ENCODE measurements around the gene RPS8. TPM values are rescaled to one million over a fixed set of nuclear protein-coding genes. Genes with fewer than 3 reads are reported as not detected.
A peak's percentile ranks its signal among the peaks of the same experiment; 100 is the strongest.

The RPS8 gene
- polyA plus RNA-seq, 2 donors = 2,523 to 3,063 TPM

- Histone ChIP-seq H3K9me3 (ENCODE audit: control insufficient read depth in 2 of 2, insufficient read depth in 1 of 2, low read depth in 1 of 2, low read length in 1 of 2) (no peaks in the 10 kb centered on the region), H3K36me3 (ENCODE audit: control insufficient read depth in 2 of 2, insufficient read depth in 2 of 2, low read length in 1 of 2) (peaks cover 8 to 25% of the 10 kb centered on the region in 2 donors), H3K27me3 (ENCODE audit: control insufficient read depth in 1 of 2, insufficient read depth in 2 of 2, low read length in 2 of 2) (no peaks in the 10 kb centered on the region), H3K4me3 (ENCODE audit: low read depth in 1 of 2, low read length in 2 of 2) (no peak overlapping the region), H3K4me1 (ENCODE audit: control insufficient read depth in 2 of 2, insufficient read depth in 2 of 2, low read length in 1 of 2) (peaks cover 6% of the 10 kb centered on the region in 2 donors), H3K27ac (ENCODE audit: low read depth in 2 of 2, low read length in 1 of 2) (peak overlapping the region in 1 of 2 donors; percentile 47)
- WGBS, 2 donors = 81 to 89% methylated on average over 6 of the region's 6 CpGs
Observed at GRCh38 chr1:44778705-44779576, 3.6 kb downstream of the RPS8 start.

GRCh38 chr1:44780583-44781121, 5.3 kb downstream of the RPS8 start:
- Histone ChIP-seq H3K36me3 (ENCODE audit: control insufficient read depth in 2 of 2, insufficient read depth in 2 of 2, low read length in 1 of 2) (peaks cover 8 to 25% of the 10 kb centered on the region in 2 donors), H3K27ac (ENCODE audit: low read depth in 2 of 2, low read length in 1 of 2) (no peak overlapping the region), H3K4me1 (ENCODE audit: control insufficient read depth in 2 of 2, insufficient read depth in 2 of 2, low read length in 1 of 2) (peaks cover 6 to 9% of the 10 kb centered on the region in 2 donors), H3K27me3 (ENCODE audit: control insufficient read depth in 1 of 2, insufficient read depth in 2 of 2, low read length in 2 of 2) (no peaks in the 10 kb centered on the region), H3K4me3 (ENCODE audit: low read depth in 1 of 2, low read length in 2 of 2) (no peak overlapping the region), H3K9me3 (ENCODE audit: control insufficient read depth in 2 of 2, insufficient read depth in 1 of 2, low read depth in 1 of 2, low read length in 1 of 2) (no peaks in the 10 kb centered on the region)
- WGBS, 2 donors = 91 to 93% methylated on average over 14 of the region's 14 CpGs

- peaks cover under 1 to 7% of the 10 kb centered on the region in 2 donors for H3K4me1 ChIP-seq (ENCODE audit: control insufficient read depth in 2 of 2, insufficient read depth in 2 of 2, low read length in 1 of 2)
- WGBS, 2 donors = 29 to 38% methylated on average over 8 of the region's 8 CpGs
- peak overlapping the region in 1 of 2 donors; percentile 5 for H3K4me3 ChIP-seq (ENCODE audit: low read depth in 1 of 2, low read length in 2 of 2)
- H3K27ac ChIP-seq (ENCODE audit: low read depth in 2 of 2, low read length in 1 of 2) = no peak overlapping the region
- H3K9me3 ChIP-seq (ENCODE audit: control insufficient read depth in 2 of 2, insufficient read depth in 1 of 2, low read depth in 1 of 2, low read length in 1 of 2) = no peaks in the 10 kb centered on the region
- H3K27me3 ChIP-seq (ENCODE audit: control insufficient read depth in 1 of 2, insufficient read depth in 2 of 2, low read length in 2 of 2) = no peaks in the 10 kb centered on the region
- H3K36me3 ChIP-seq (ENCODE audit: control insufficient read depth in 2 of 2, insufficient read depth in 2 of 2, low read length in 1 of 2) = peaks cover 0 to 4% of the 10 kb centered on the region in 2 donors
Observed at GRCh38 chr1:44783697-44784093, 8.4 kb downstream of the RPS8 start.

- no peaks in the 10 kb centered on the region for H3K9me3 ChIP-seq (ENCODE audit: control insufficient read depth in 2 of 2, insufficient read depth in 1 of 2, low read depth in 1 of 2, low read length in 1 of 2)
- H3K27ac ChIP-seq (ENCODE audit: low read depth in 2 of 2, low read length in 1 of 2) = no peak overlapping the region
- H3K27me3 ChIP-seq (ENCODE audit: control insufficient read depth in 1 of 2, insufficient read depth in 2 of 2, low read length in 2 of 2) = no peaks in the 10 kb centered on the region
- H3K4me3 ChIP-seq (ENCODE audit: low read depth in 1 of 2, low read length in 2 of 2) = peak overlapping the region; percentile 5 to 25
- H3K36me3 ChIP-seq (ENCODE audit: control insufficient read depth in 2 of 2, insufficient read depth in 2 of 2, low read length in 1 of 2) = peaks cover 0 to 3% of the 10 kb centered on the region in 2 donors
- peaks cover 0 to 7% of the 10 kb centered on the region in 2 donors for H3K4me1 ChIP-seq (ENCODE audit: control insufficient read depth in 2 of 2, insufficient read depth in 2 of 2, low read length in 1 of 2)
- 10 to 12% methylated on average over 41 to 71 of the region's 71 CpGs for WGBS, 2 donors
Observed at GRCh38 chr1:44784094-44785028, 9.0 kb downstream of the RPS8 start.

- H3K27ac ChIP-seq (ENCODE audit: low read depth in 2 of 2, low read length in 1 of 2) = no peak overlapping the region
- 75 to 81% methylated on average over 6 of the region's 6 CpGs for WGBS, 2 donors
- no peak overlapping the region for H3K4me3 ChIP-seq (ENCODE audit: low read depth in 1 of 2, low read length in 2 of 2)
- H3K4me1 ChIP-seq (ENCODE audit: control insufficient read depth in 2 of 2, insufficient read depth in 2 of 2, low read length in 1 of 2) = peaks cover 0 to 7% of the 10 kb centered on the region in 2 donors
- peaks cover 0 to 3% of the 10 kb centered on the region in 2 donors for H3K36me3 ChIP-seq (ENCODE audit: control insufficient read depth in 2 of 2, insufficient read depth in 2 of 2, low read length in 1 of 2)
- H3K9me3 ChIP-seq (ENCODE audit: control insufficient read depth in 2 of 2, insufficient read depth in 1 of 2, low read depth in 1 of 2, low read length in 1 of 2) = no peaks in the 10 kb centered on the region
- no peaks in the 10 kb centered on the region for H3K27me3 ChIP-seq (ENCODE audit: control insufficient read depth in 1 of 2, insufficient read depth in 2 of 2, low read length in 2 of 2)
Observed at GRCh38 chr1:44785029-44785380, 9.7 kb downstream of the RPS8 start.

GRCh38 chr1:44785501-44786137, 10.3 kb downstream of the RPS8 start:
- Histone ChIP-seq H3K27me3 (ENCODE audit: control insufficient read depth in 1 of 2, insufficient read depth in 2 of 2, low read length in 2 of 2) (no peaks in the 10 kb centered on the region), H3K4me1 (ENCODE audit: control insufficient read depth in 2 of 2, insufficient read depth in 2 of 2, low read length in 1 of 2) (peaks cover 0 to 7% of the 10 kb centered on the region in 2 donors), H3K27ac (ENCODE audit: low read depth in 2 of 2, low read length in 1 of 2) (peak overlapping the region in 1 of 2 donors; percentile 22), H3K4me3 (ENCODE audit: low read depth in 1 of 2, low read length in 2 of 2) (peak overlapping the region in 1 of 2 donors; percentile 55), H3K36me3 (ENCODE audit: control insufficient read depth in 2 of 2, insufficient read depth in 2 of 2, low read length in 1 of 2) (peaks cover 0 to 3% of the 10 kb centered on the region in 2 donors), H3K9me3 (ENCODE audit: control insufficient read depth in 2 of 2, insufficient read depth in 1 of 2, low read depth in 1 of 2, low read length in 1 of 2) (no peaks in the 10 kb centered on the region)
- 34 to 38% methylated on average over 11 of the region's 11 CpGs for WGBS, 2 donors

GRCh38 chr1:44786138-44786840, 10.9 kb downstream of the RPS8 start:
- Histone ChIP-seq H3K4me1 (ENCODE audit: control insufficient read depth in 2 of 2, insufficient read depth in 2 of 2, low read length in 1 of 2) (peaks cover 0 to 7% of the 10 kb centered on the region in 2 donors), H3K27ac (ENCODE audit: low read depth in 2 of 2, low read length in 1 of 2) (peak overlapping the region; percentile 57 to 69), H3K4me3 (ENCODE audit: low read depth in 1 of 2, low read length in 2 of 2) (peak overlapping the region; percentile 45 to 55), H3K36me3 (ENCODE audit: control insufficient read depth in 2 of 2, insufficient read depth in 2 of 2, low read length in 1 of 2) (peaks cover 0 to 2% of the 10 kb centered on the region in 2 donors), H3K9me3 (ENCODE audit: control insufficient read depth in 2 of 2, insufficient read depth in 1 of 2, low read depth in 1 of 2, low read length in 1 of 2) (no peaks in the 10 kb centered on the region), H3K27me3 (ENCODE audit: control insufficient read depth in 1 of 2, insufficient read depth in 2 of 2, low read length in 2 of 2) (no peaks in the 10 kb centered on the region)
- 7 to 8% methylated on average over 49 of the region's 49 CpGs for WGBS, 2 donors

- Histone ChIP-seq H3K9me3 (ENCODE audit: control insufficient read depth in 2 of 2, insufficient read depth in 1 of 2, low read depth in 1 of 2, low read length in 1 of 2) (no peaks in the 10 kb centered on the region), H3K4me3 (ENCODE audit: low read depth in 1 of 2, low read length in 2 of 2) (no peak overlapping the region), H3K4me1 (ENCODE audit: control insufficient read depth in 2 of 2, insufficient read depth in 2 of 2, low read length in 1 of 2) (peaks cover 0 to 7% of the 10 kb centered on the region in 2 donors), H3K27ac (ENCODE audit: low read depth in 2 of 2, low read length in 1 of 2) (peak overlapping the region; percentile 57 to 69), H3K36me3 (ENCODE audit: control insufficient read depth in 2 of 2, insufficient read depth in 2 of 2, low read length in 1 of 2) (no peaks in the 10 kb centered on the region), H3K27me3 (ENCODE audit: control insufficient read depth in 1 of 2, insufficient read depth in 2 of 2, low read length in 2 of 2) (no peaks in the 10 kb centered on the region)
- WGBS, 2 donors = 83 to 84% methylated on average over 9 of the region's 9 CpGs
Observed at GRCh38 chr1:44786841-44787426, 11.6 kb downstream of the RPS8 start.
